ENCODE measurements around the gene SESN2.

SESN2 gene

DNA sequence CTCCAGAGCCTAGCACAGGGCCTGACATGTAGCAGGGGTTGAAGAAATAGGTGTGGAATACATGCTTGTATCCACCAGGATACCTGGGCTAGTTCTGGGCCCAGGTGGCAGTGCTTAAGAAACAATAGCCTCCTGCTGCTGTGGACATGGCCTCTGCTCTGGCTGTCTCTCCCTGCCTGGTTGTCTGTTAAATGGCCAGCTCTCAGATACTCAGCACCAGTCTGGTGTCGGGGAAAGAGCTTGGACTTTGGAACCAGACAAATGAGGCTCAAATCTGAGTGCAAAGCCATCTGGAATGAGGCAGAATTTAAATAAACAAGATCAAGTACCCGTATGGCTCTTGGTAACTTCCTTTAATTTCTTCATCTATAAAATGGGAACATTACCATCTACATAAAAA is 31.5 kb downstream of the SESN2 start:
- Histone ChIP-seq H3K4me1 (ENCODE audit: control insufficient read depth, insufficient read depth, low read length) (peaks cover 3% of the 10 kb centered on the region), H3K36me3 (ENCODE audit: control insufficient read depth, insufficient read depth, low read length) (no peaks in the 10 kb centered on the region), H3K27ac (ENCODE audit: low read depth, low read length) (no peak overlapping the region), H3K4me3 (ENCODE audit: low read depth, low read length) (no peak overlapping the region), H3K9me3 (ENCODE audit: control insufficient read depth, insufficient read depth, low read depth, low read length) (peaks cover 1% of the 10 kb centered on the region; the same call in 1 of the 2 replicates), H3K9ac (ENCODE audit: low read length) (no peak overlapping the region), H3K27me3 (ENCODE audit: control insufficient read depth, insufficient read depth, low read length) (no peaks in the 10 kb centered on the region)

- peaks cover 3% of the 10 kb centered on the region; the same call in 1 of the 2 replicates for H3K9me3 ChIP-seq (ENCODE audit: control insufficient read depth, insufficient read depth, low read depth, low read length)
- no peak overlapping the region for H3K27ac ChIP-seq (ENCODE audit: low read depth, low read length)
- H3K4me3 ChIP-seq (ENCODE audit: low read depth, low read length): no peak overlapping the region
- peaks cover 8% of the 10 kb centered on the region for H3K4me1 ChIP-seq (ENCODE audit: control insufficient read depth, insufficient read depth, low read length)
- no peak overlapping the region for H3K9ac ChIP-seq (ENCODE audit: low read length)
- no peaks in the 10 kb centered on the region for H3K36me3 ChIP-seq (ENCODE audit: control insufficient read depth, insufficient read depth, low read length)
- no peaks in the 10 kb centered on the region for H3K27me3 ChIP-seq (ENCODE audit: control insufficient read depth, insufficient read depth, low read length)
These were observed 32.4 kb downstream of the SESN2 start for GRCh38 chr1:28291711-28292110.

GRCh38 chr1:28295936-28296335 is 36.6 kb downstream of the SESN2 start:
- no peaks in the 10 kb centered on the region for H3K27me3 ChIP-seq (ENCODE audit: control insufficient read depth, insufficient read depth, low read length)
- H3K4me1 ChIP-seq (ENCODE audit: control insufficient read depth, insufficient read depth, low read length): peaks cover 12% of the 10 kb centered on the region
- peaks cover 3% of the 10 kb centered on the region; the same call in 1 of the 2 replicates for H3K9me3 ChIP-seq (ENCODE audit: control insufficient read depth, insufficient read depth, low read depth, low read length)
- H3K4me3 ChIP-seq (ENCODE audit: low read depth, low read length): no peak overlapping the region
- H3K36me3 ChIP-seq (ENCODE audit: control insufficient read depth, insufficient read depth, low read length): no peaks in the 10 kb centered on the region
- no peak overlapping the region for H3K27ac ChIP-seq (ENCODE audit: low read depth, low read length)
- H3K9ac ChIP-seq (ENCODE audit: low read length): no peak overlapping the region

DNA sequence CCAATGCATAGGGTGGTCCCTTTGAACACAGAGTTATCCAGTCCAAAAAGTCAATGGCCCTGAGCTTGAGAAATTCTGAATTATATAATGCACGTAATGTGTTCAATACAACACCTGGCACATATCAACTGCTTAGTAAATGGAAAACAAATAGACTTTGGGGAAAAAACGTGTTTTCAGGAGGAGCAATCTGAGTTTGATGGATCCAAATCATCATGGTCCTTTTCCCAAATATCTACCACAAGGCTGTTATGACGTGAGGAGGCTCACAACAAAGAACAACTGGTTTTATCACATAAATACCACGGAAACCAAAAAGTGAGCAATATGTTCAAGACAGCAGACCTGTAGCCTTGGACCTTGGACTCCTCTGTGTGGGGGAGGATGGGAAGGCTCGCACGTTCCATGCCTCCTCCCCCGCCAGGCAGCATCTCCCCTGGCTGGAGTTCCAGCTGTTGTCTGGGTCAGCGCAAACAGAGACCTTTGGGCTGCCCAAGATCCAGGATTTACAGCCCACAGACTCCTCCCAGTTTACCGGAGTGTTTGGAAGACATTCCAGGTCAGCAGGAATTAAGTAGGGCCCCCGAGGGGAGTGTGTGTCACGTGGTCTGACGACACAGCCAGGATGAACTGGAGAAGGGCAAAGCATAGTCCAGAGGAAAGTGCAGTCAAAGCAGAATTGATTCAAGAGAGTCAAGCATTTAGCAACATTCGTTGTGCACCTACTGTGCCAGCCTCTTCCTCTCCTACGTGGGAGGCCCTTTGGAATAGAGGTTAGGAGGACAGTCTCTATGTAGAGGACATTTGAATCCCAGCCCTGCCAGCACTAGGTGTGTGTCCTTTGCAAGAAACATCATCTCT is 37.3 kb downstream of the SESN2 start:
- Histone ChIP-seq H3K4me1 (ENCODE audit: control insufficient read depth, insufficient read depth, low read length) (peaks cover 12% of the 10 kb centered on the region), H3K9ac (ENCODE audit: low read length) (no peak overlapping the region), H3K9me3 (ENCODE audit: control insufficient read depth, insufficient read depth, low read depth, low read length) (peaks cover 3% of the 10 kb centered on the region; the same call in 1 of the 2 replicates), H3K27me3 (ENCODE audit: control insufficient read depth, insufficient read depth, low read length) (no peaks in the 10 kb centered on the region), H3K36me3 (ENCODE audit: control insufficient read depth, insufficient read depth, low read length) (no peaks in the 10 kb centered on the region), H3K4me3 (ENCODE audit: low read depth, low read length) (peak overlapping the region; percentile 32), H3K27ac (ENCODE audit: low read depth, low read length) (no peak overlapping the region; the same call in 1 of the 2 replicates)

DNA sequence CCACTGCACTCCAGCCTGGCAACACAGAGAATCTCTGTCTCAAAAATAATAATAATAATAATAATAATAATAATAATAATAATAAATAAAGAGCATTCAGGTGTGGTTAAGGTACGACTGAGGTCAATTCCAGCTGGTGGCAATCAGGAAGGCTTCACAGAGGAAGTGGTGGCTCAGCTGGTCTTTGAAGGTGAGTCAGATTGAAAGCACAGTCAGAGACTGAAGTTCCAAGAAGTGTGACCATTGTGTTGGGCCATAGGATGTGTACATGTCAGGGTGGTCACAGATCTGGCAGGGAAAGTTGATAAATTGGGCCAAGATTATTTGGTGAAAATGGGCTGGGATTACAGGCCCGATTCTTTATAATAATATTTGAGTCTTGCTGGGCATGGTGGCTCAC is 38.5 kb downstream of the SESN2 start:
- Histone ChIP-seq H3K27me3 (ENCODE audit: control insufficient read depth, insufficient read depth, low read length) (no peaks in the 10 kb centered on the region), H3K9ac (ENCODE audit: low read length) (no peak overlapping the region), H3K36me3 (ENCODE audit: control insufficient read depth, insufficient read depth, low read length) (no peaks in the 10 kb centered on the region), H3K4me1 (ENCODE audit: control insufficient read depth, insufficient read depth, low read length) (peaks cover 9% of the 10 kb centered on the region), H3K4me3 (ENCODE audit: low read depth, low read length) (no peak overlapping the region), H3K9me3 (ENCODE audit: control insufficient read depth, insufficient read depth, low read depth, low read length) (peaks cover 3% of the 10 kb centered on the region; the same call in 1 of the 2 replicates), H3K27ac (ENCODE audit: low read depth, low read length) (no peak overlapping the region)

DNA sequence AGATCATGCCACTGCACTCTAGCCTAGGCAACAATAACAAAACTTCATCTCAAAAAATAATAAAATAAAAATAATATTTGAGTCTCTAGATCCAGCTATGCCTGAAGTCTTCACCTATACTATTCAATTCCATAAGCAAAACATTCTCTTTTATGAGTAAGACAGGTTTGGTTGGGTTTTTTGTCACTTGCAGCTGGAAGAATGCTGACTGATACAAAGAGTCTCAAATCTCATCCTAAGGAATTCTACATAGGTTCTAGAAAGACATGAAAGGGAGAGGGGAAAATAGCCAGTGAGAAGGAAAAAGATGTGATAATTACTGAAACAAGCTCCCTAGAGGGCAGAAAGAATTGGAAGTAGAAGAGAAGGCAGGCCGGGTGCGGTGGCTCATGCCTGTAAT is 39.1 kb downstream of the SESN2 start:
- peaks cover 3% of the 10 kb centered on the region; the same call in 1 of the 2 replicates for H3K9me3 ChIP-seq (ENCODE audit: control insufficient read depth, insufficient read depth, low read depth, low read length)
- H3K4me1 ChIP-seq (ENCODE audit: control insufficient read depth, insufficient read depth, low read length): peaks cover 9% of the 10 kb centered on the region
- no peaks in the 10 kb centered on the region for H3K36me3 ChIP-seq (ENCODE audit: control insufficient read depth, insufficient read depth, low read length)
- no peaks in the 10 kb centered on the region for H3K27me3 ChIP-seq (ENCODE audit: control insufficient read depth, insufficient read depth, low read length)
- H3K9ac ChIP-seq (ENCODE audit: low read length): no peak overlapping the region
- H3K4me3 ChIP-seq (ENCODE audit: low read depth, low read length): no peak overlapping the region
- no peak overlapping the region for H3K27ac ChIP-seq (ENCODE audit: low read depth, low read length)

GRCh38 chr1:28301368-28302174 is 42.3 kb downstream of the SESN2 start:
- H3K4me3 ChIP-seq (ENCODE audit: low read depth, low read length): no peak overlapping the region
- H3K4me1 ChIP-seq (ENCODE audit: control insufficient read depth, insufficient read depth, low read length): peaks cover 5% of the 10 kb centered on the region
- H3K9ac ChIP-seq (ENCODE audit: low read length): no peak overlapping the region
- H3K9me3 ChIP-seq (ENCODE audit: control insufficient read depth, insufficient read depth, low read depth, low read length): no peaks in the 10 kb centered on the region
- no peak overlapping the region for H3K27ac ChIP-seq (ENCODE audit: low read depth, low read length)
- H3K36me3 ChIP-seq (ENCODE audit: control insufficient read depth, insufficient read depth, low read length): no peaks in the 10 kb centered on the region
- H3K27me3 ChIP-seq (ENCODE audit: control insufficient read depth, insufficient read depth, low read length): no peaks in the 10 kb centered on the region

DNA sequence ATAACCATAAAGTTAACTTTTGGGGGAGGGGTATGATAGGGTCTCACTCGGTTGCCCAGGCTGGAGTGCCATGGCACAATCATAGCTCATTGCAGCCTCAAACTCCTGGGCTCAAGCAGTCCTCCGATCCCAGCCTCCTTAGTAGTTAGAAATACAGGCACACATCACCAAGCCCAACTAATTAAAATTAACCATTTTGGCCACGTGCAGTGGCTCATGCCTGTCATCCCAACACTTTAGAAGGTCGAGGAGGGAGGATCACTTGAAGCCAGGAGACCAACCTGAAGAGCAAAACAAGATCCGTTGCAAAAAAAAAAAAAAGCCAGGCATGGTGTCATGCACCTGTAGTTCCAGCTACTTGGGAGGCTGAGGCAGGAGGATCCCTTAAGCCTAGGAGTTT is 42.9 kb downstream of the SESN2 start:
- H3K4me3 ChIP-seq (ENCODE audit: low read depth, low read length): no peak overlapping the region
- no peaks in the 10 kb centered on the region for H3K36me3 ChIP-seq (ENCODE audit: control insufficient read depth, insufficient read depth, low read length)
- H3K9ac ChIP-seq (ENCODE audit: low read length): no peak overlapping the region
- H3K9me3 ChIP-seq (ENCODE audit: control insufficient read depth, insufficient read depth, low read depth, low read length): no peaks in the 10 kb centered on the region
- H3K4me1 ChIP-seq (ENCODE audit: control insufficient read depth, insufficient read depth, low read length): peaks cover under 1% of the 10 kb centered on the region; the same call in 1 of the 2 replicates
- H3K27ac ChIP-seq (ENCODE audit: low read depth, low read length): no peak overlapping the region
- H3K27me3 ChIP-seq (ENCODE audit: control insufficient read depth, insufficient read depth, low read length): no peaks in the 10 kb centered on the region

GRCh38 chr1:28306301-28306949 is 47.1 kb downstream of the SESN2 start:
- H3K27me3 ChIP-seq (ENCODE audit: control insufficient read depth, insufficient read depth, low read length): no peaks in the 10 kb centered on the region

GRCh38 chr1:28308750-28309149 is 49.4 kb downstream of the SESN2 start:
- Histone ChIP-seq H3K9me3 (ENCODE audit: control insufficient read depth, insufficient read depth, low read depth, low read length) (no peaks in the 10 kb centered on the region), H3K9ac (ENCODE audit: low read length) (no peak overlapping the region), H3K4me1 (ENCODE audit: control insufficient read depth, insufficient read depth, low read length) (no peaks in the 10 kb centered on the region), H3K4me3 (ENCODE audit: low read depth, low read length) (no peak overlapping the region), H3K27me3 (ENCODE audit: control insufficient read depth, insufficient read depth, low read length) (no peaks in the 10 kb centered on the region), H3K27ac (ENCODE audit: low read depth, low read length) (no peak overlapping the region), H3K36me3 (ENCODE audit: control insufficient read depth, insufficient read depth, low read length) (no peaks in the 10 kb centered on the region)

More at GRCh38 chr1:28306301-28306949, 47.1 kb downstream of the SESN2 start:
- Histone ChIP-seq H3K27ac (ENCODE audit: low read depth, low read length) (no peak overlapping the region), H3K4me3 (ENCODE audit: low read depth, low read length) (no peak overlapping the region), H3K9ac (ENCODE audit: low read length) (no peak overlapping the region), H3K36me3 (ENCODE audit: control insufficient read depth, insufficient read depth, low read length) (no peaks in the 10 kb centered on the region), H3K4me1 (ENCODE audit: control insufficient read depth, insufficient read depth, low read length) (no peaks in the 10 kb centered on the region), H3K9me3 (ENCODE audit: control insufficient read depth, insufficient read depth, low read depth, low read length) (no peaks in the 10 kb centered on the region)
